Stimulated activated CD4-positive, alpha-beta T cell treated with anti-CD3 and anti-CD28 coated beads, Interleukin-2, amount 100 ng/mL, for 48 hours (primary cell): ENCODE measurements around the gene FAM149B1.
"Not testable (repeated sequence)": the region's sequence is repeated elsewhere in the genome, so short reads cannot be mapped to it uniquely, and the experiment has no call there.

Experiments used
- DNase-seq, 2 donors: peaks; one replicate each; pipeline ENCODE4 v3.0.0-alpha.2; 2020

Gene FAM149B1

GRCh38 chr10:73167783-73168464, at the start of gene FAM149B1, which contains the start of gene ECD:
FAM149B1 (plus strand) TSS chr10:73168119; CDS start chr10:73168340, 221 bp downstream.
ECD (minus strand) TSS chr10:73168008; CDS start chr10:73163937, 4,071 bp downstream.
- DNase-seq = peak; percentile 87 to 93

DNA sequence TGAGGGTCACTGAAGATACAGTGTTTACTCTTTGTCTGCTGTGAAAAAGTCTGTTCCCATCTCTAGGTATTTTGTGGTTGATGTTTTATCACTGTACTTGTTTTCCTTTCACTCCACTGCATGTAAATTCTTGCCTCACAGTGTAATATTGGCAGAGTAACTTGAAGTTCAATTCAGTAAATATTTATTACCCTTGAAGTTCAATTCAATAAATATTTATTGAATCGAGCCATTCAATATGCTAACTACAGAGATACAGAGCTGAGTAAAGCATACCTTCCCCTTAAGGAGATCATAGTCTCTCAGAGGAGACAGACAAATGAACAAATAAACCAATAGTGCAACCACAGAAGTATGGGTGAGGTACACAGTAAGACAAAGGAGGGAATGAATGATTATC, 48.5 kb upstream of the FAM149B1 start:
- DNase-seq = no peak

- DNase-seq = no peak
Observed at GRCh38 chr10:73119952-73120351, 48.0 kb upstream of the FAM149B1 start.

- no peak for DNase-seq
Observed at GRCh38 chr10:73126343-73126742, 41.6 kb upstream of the FAM149B1 start.

DNA sequence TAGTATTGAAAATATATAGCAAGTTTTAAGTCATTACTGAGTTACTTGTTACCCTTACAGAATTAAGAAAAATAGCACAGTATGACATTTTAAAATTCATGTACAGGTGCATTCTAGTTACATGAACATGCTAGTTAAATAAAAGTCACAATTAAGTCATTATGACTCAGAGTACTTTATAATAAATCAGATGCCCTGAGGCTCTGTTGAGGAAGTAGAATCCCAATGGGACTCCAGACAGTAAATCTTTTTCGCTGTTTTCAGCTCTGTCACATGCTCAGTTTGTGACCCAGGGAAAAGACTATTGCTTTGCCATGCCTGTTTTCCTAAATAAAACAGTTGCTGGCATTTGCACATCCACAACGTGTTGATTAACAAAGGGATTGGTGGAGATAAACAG, 36.6 kb upstream of the FAM149B1 start:
- DNase-seq = no peak

DNA sequence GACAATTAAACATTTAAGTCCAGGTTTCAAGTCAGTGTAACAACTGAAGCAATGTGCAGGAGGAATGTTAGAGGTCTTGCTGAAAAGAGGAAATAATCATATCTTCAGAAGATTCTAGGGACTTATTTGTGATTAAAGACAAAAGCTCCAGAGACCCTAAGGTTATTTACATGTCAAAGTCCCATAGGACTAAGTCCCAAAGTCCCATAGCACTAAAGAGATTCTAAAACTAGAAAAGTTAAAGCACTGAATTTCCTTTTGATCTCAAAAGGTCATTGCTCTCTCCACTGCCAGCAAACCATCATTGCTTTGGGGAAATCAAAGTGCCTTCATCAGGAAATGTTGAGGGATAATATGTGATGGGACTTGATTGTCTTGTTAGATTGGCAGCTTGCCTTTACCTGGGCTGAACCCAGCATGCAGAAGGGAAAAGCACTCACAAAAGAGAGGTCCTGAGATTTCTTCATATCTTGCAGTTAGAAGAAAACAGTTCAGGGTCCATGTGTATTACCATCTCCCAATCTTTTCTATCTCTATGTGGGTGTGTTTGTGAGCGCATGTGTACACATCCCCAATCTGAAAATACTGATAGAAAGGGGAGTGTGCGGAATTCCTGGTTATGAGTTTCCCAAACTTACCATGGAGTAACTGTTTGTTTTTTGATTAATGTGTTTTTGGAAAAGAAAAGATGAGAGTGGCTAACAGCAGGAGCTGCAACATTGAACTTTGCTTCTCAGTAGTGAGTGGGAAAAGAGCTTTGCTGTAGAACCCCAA, 35.8 kb upstream of the FAM149B1 start:
- no peak for DNase-seq

GRCh38 chr10:73134727-73135126, 33.2 kb upstream of the FAM149B1 start:
- no peak for DNase-seq

GRCh38 chr10:73136627-73137026, 31.3 kb upstream of the FAM149B1 start:
- no peak for DNase-seq

DNA sequence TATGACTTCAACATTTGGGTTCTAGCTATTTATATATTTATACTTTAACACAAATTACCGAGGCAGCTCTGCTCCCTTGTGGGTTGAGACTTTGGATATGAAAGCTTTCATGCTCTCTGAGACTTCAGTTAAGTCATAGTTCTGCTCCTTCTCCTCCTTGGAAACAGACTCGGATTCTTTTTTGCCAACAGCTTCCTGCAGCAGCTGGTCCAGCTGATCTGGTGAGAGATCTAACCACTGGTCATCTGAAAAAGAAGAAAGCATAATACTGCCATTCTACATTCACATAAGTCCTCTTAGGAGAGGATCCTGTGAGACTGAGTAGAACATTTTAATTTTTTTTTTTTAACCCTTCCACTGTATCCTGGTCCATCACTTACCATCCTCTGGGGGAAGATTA, 28.7 kb upstream of the FAM149B1 start:
- DNase-seq = no peak

- DNase-seq = no peak
Observed at GRCh38 chr10:73141603-73142002, 26.3 kb upstream of the FAM149B1 start.

DNA sequence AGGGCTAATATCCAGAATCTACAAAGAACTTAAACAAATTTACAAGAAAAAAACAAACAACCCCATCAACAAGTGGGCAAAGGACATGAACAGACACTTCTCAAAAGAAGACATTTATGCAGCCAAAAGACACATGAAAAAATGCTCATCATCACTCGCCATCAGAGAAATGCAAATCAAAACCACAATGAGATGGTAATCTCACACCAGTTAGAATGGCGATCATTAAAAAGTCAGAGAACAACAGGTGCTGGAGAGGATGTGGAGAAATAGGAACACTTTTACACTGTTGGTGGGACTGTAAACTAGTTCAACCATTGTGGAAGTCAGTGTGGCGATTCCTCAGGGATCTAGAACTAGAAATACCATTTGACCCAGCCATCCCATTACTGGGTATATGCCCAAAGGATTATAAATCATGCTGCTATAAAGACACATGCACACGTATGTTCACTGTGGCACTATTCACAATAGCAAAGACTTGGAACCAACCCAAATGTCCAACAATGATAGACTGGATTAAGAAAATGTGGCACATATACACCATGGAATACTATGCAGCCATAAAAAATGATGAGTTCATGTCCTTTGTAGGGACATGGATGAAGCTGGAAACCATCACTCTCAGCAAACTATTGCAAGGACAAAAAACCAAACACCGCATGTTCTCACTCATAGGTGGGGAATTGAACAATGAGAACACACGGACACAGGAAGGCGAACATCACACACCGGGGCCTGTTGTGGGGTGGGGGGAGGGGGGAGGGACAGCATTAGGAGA, 17.1 kb upstream of the FAM149B1 start:
- DNase-seq = not testable (repeated sequence)

DNA sequence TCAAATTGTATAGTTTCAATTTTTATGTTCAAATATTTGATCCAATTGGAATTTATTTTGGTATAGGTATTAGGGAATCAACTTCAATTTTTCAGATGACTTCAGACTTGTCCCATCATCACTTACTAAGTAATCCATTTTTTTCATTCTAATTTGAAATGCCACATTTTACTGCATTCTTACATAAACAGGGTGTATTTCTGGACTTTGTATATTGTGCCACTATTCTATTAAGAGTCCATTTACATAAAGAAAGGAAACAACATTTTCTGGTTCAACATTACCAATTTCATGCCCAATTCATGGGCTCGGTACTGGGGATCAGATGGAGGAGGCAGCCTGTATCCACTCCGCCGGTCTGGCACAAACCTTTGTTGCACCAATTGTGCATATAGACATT, 15.9 kb upstream of the FAM149B1 start:
- DNase-seq = no peak

DNA sequence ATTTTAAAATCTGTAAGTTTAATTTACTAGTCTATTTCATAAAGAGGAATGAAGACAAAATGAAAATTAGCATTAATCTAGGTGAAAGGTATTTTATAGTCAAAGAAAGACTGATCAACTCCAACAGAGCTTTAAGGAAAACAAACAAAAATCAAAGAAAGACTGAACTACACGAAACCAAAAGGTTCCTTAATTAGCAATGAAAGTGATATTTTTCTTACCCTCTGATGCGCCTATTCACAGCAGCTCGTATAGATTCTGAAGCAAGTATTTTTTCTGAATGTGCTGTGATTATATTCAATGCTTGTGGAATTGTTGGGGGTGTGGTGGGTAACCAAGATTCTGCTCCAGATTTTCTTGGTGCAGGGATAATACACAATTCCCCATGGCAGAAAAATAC, 11.9 kb upstream of the FAM149B1 start:
- no peak for DNase-seq

GRCh38 chr10:73159038-73159648, 8.8 kb upstream of the FAM149B1 start:
- DNase-seq = peak; percentile 38 to 50

DNA sequence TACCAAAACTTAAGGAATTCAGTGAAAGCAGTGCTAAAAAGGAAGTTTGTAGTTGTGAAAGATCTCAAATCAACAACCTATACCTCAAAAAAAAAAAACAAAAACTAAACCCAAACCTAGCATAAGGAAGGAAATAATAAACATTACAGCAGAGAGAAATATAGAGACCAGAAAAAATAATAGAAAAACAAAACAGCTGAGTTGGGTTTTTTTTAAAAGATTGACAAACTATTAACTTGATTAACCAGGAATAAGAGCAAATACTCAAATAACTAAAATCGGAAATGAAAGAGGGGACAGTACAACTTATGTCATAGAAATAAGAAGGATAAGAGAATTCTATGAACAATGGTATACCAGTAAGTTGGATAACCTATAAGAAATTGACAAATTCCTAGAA, 6.8 kb upstream of the FAM149B1 start:
- no peak for DNase-seq

GRCh38 chr10:73161662-73162061, 6.3 kb upstream of the FAM149B1 start:
- no peak for DNase-seq

DNA sequence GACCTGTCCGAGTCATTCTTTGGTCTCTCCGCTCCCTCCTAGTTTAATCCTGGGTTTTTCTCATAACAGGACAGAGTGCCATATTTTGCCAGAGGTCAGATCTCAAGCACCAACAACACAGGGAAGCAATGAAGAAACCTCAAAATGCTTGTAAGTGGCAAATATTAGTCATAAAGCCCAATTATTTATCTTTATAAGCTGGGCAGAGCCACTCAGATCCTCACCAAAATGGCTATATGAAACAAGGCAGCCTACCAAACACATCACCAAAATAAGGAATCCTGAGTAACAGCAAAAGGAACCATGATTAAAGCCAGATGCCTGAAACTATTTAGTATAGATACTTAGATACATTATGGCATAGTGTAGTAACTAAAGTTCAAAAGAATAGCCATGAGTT, 4.8 kb upstream of the FAM149B1 start:
- no peak for DNase-seq

DNA sequence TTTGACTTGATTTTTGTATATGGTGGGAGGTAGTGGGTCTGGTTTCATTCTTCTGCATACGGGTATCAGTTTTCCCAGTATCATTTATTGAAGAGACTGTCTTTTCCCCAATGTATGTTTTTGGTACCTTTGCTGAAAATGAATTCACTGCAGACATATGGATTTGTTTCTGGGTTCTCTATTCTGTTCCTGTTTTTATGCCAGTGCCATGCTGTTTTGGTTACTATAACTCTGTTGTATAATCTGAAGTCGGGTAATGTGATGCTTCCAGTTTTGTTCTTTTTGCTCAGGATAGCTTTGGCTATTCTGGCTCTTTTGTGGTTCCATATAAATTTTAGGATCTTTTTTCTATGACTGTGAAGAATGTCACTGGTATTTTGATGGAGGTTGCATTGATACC, 947 bp upstream of the FAM149B1 start:
- no peak for DNase-seq

- peak in 1 of 2 donors; percentile 9 for DNase-seq
Observed at GRCh38 chr10:73167458-73167782, 499 bp upstream of the FAM149B1 start.

- no peak for DNase-seq
Observed at GRCh38 chr10:73168465-73168803, 515 bp downstream of the FAM149B1 start.

- DNase-seq = no peak
Observed at GRCh38 chr10:73169320-73169719, 1.4 kb downstream of the FAM149B1 start.

- DNase-seq = no peak
Observed at GRCh38 chr10:73172867-73173266, 4.9 kb downstream of the FAM149B1 start.

DNA sequence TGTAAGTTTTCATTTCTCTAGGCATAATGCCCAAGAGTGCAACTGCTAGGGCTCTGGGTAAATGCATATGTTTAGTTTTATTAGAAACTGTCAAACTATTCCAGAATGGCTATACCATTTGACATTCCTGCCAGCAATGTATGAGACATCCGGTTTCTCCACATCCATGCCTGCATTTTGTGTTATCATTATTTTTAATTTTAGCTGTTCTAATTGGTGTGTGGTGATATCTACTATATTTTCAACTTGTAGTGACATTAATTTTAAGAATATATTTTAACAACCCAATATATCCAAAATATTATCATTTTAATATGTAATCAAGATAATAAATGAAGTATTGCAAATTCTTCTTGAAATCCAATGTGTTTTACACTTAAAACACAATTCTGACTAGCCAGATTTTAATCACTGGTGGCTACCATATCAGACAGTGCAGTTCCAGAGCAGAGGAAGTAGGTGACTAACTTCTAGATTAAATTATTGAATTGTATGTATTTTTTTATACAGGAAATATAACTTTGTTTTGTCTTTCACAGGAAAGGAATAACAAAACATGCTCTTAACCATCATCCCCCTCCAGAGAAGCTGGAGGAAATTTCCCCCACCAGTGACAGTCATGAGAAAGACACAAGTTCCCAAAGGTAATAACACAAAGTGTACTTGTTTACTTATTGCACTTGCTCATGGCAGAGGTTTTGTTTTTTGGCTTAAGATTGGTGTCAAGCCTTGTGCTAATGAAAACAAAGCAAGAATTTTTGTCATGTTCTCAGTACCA, 6.4 kb downstream of the FAM149B1 start:
- no peak for DNase-seq
